SK-N-SH treated with all-trans-retinoic acid at 6 μM for 48 hours (cell line): ENCODE results near the gene NPR1.
"Not testable (repeated sequence)": the region's sequence is repeated elsewhere in the genome, so short reads cannot be mapped to it uniquely, and the experiment has no call there.

ENCODE experiments used
- ATAC-seq: fragments of 200-7000 bp; cut with Tn5 transposase; 3 replicates; pipeline ENCODE4 v1.9.1; 2020; ENCODE audit warnings: mild to moderate bottlenecking, moderate library complexity
- ARNTL ChIP-seq: fragments of 450-650 bp; formaldehyde crosslinking; IDR thresholded peaks from 2 replicates; pipeline ENCODE4 v1.5.0; 2020; ENCODE audit warnings: low read depth, mild to moderate bottlenecking, moderate library complexity, borderline replicate concordance
- BACH2 ChIP-seq: fragments of 250-450 bp; sonication (Bioruptor Pico); IDR thresholded peaks from 2 replicates; pipeline ENCODE4 v1.9.0; 2021; ENCODE audit warnings: mild to moderate bottlenecking, borderline replicate concordance
- CREB5 ChIP-seq: fragments of 250-450 bp; sonication (Bioruptor Pico); IDR thresholded peaks from 2 replicates; pipeline ENCODE4 v1.5.1; 2020; ENCODE audit warnings: low read depth, mild to moderate bottlenecking, moderate library complexity
- CSRNP3 ChIP-seq: fragments of 250-450 bp; sonication (Bioruptor Pico); IDR thresholded peaks from 2 replicates; pipeline ENCODE4 v1.5.1; 2021; ENCODE audit warnings: mild to moderate bottlenecking, moderate library complexity
- ESRRG ChIP-seq: fragments of 250-450 bp; sonication (Bioruptor Pico); IDR thresholded peaks from 2 replicates; pipeline ENCODE4 v1.6.1; 2021; ENCODE audit warnings: mild to moderate bottlenecking
- ISL1 ChIP-seq: fragments of 250-450 bp; sonication (Bioruptor Pico); IDR thresholded peaks from 2 replicates; pipeline ENCODE4 v2.1.2; 2022; ENCODE audit warnings: mild to moderate bottlenecking, moderate library complexity
- OSR1 ChIP-seq: fragments of 250-450 bp; sonication (Bioruptor Pico); IDR thresholded peaks from 2 replicates; pipeline ENCODE4 v1.8.0; 2022; ENCODE audit warnings: moderate library complexity, mild to moderate bottlenecking, inconsistent platforms
- PATZ1 ChIP-seq: fragments of 250-450 bp; sonication (Bioruptor Pico); IDR thresholded peaks from 2 replicates; pipeline ENCODE4 v1.8.0; 2020; ENCODE audit warnings: mild to moderate bottlenecking, moderate library complexity, borderline replicate concordance
- POU6F1 ChIP-seq: fragments of 250-450 bp; sonication (Bioruptor Pico); IDR thresholded peaks from 2 replicates; pipeline ENCODE4 v1.8.0; 2021; ENCODE audit warnings: low read depth, mild to moderate bottlenecking, moderate library complexity, borderline replicate concordance
- TCF4 ChIP-seq: fragments of 250-450 bp; sonication (Bioruptor Pico); IDR thresholded peaks from 2 replicates; pipeline ENCODE4 v1.8.0; 2021; ENCODE audit warnings: mild to moderate bottlenecking, moderate library complexity, borderline replicate concordance
- TOX ChIP-seq: fragments of 250-450 bp; sonication (Bioruptor Pico); IDR thresholded peaks from 2 replicates; pipeline ENCODE4 v1.8.0; 2021; ENCODE audit warnings: mild to moderate bottlenecking, moderate library complexity, borderline replicate concordance
- TSHZ2 ChIP-seq: fragments of 250-450 bp; sonication (Bioruptor Pico); IDR thresholded peaks from 2 replicates; pipeline ENCODE4 v1.5.0; 2020; ENCODE audit warnings: mild to moderate bottlenecking, moderate library complexity
- ZC3H10 ChIP-seq: fragments of 250-450 bp; sonication (Bioruptor Pico); IDR thresholded peaks from 2 replicates; pipeline ENCODE4 v1.5.1; 2021; ENCODE audit warnings: mild to moderate bottlenecking, moderate library complexity
- ZFP3 ChIP-seq: fragments of 250-450 bp; sonication (Bioruptor Pico); IDR thresholded peaks from 2 replicates; pipeline ENCODE4 v1.5.0; 2020; ENCODE audit warnings: mild to moderate bottlenecking, moderate library complexity
- ZFP30 ChIP-seq: fragments of 450-650 bp; formaldehyde crosslinking; IDR thresholded peaks from 2 replicates; pipeline ENCODE4 v1.5.0; 2022; ENCODE audit warnings: mild to moderate bottlenecking, moderate library complexity
- ZNF565 ChIP-seq: fragments of 450-650 bp; formaldehyde crosslinking; conservative IDR thresholded peaks from 2 replicates; pipeline ENCODE4 v1.5.0; 2020; ENCODE audit warnings: low read depth, mild to moderate bottlenecking, moderate library complexity
- ZNF70 ChIP-seq: fragments of 450-650 bp; formaldehyde crosslinking; IDR thresholded peaks from 2 replicates; pipeline ENCODE4 v1.5.0; 2020; ENCODE audit warnings: mild to moderate bottlenecking, moderate library complexity
- ZNF8 ChIP-seq: fragments of 450-650 bp; formaldehyde crosslinking; IDR thresholded peaks from 2 replicates; pipeline ENCODE4 v1.5.0; 2020; ENCODE audit warnings: mild to moderate bottlenecking, moderate library complexity

Gene NPR1

GRCh38 chr1:153662269-153662668, 16.2 kb upstream of the NPR1 start:
- no peak for TF ChIP-seq ESRRG (CRISPR knock-in tag)
- no peak for TF ChIP-seq CREB5 (CRISPR knock-in tag)
- TF ChIP-seq TOX, result no peak
- no peak for TF ChIP-seq BACH2 (CRISPR knock-in tag)
- no peak for TF ChIP-seq TCF4 (CRISPR knock-in tag)
- no peak for TF ChIP-seq ARNTL (CRISPR knock-in tag)
- no peak for TF ChIP-seq PATZ1 (CRISPR knock-in tag)
- no peak for TF ChIP-seq TSHZ2 (CRISPR knock-in tag)
- no peak for TF ChIP-seq ZFP30 (CRISPR knock-in tag)
- no peak for TF ChIP-seq ZNF8 (CRISPR knock-in tag)
- TF ChIP-seq ZNF70, result no peak
- TF ChIP-seq POU6F1 (CRISPR knock-in tag), result no peak
- TF ChIP-seq OSR1, result no peak
- TF ChIP-seq, all 23 proteins: peak for 0
- no peak for ATAC-seq

GRCh38 chr1:153663211-153663610, 15.3 kb upstream of the NPR1 start:
- no peak for TF ChIP-seq ZNF8 (CRISPR knock-in tag)
- TF ChIP-seq ZFP3 (CRISPR knock-in tag), result no peak
- no peak for TF ChIP-seq ESRRG (CRISPR knock-in tag)
- TF ChIP-seq TOX, result no peak
- no peak for TF ChIP-seq PATZ1 (CRISPR knock-in tag)
- no peak for ATAC-seq

- TF ChIP-seq ARNTL (CRISPR knock-in tag) (no peak), ZFP30 (CRISPR knock-in tag) (no peak), POU6F1 (CRISPR knock-in tag) (no peak), ISL1 (CRISPR knock-in tag) (no peak), ESRRG (CRISPR knock-in tag) (no peak), ZNF565 (CRISPR knock-in tag) (no peak), ZC3H10 (CRISPR knock-in tag) (no peak), CSRNP3 (CRISPR knock-in tag) (no peak), OSR1 (no peak), BACH2 (CRISPR knock-in tag) (no peak), CREB5 (CRISPR knock-in tag) (no peak), TOX (no peak), ZNF8 (CRISPR knock-in tag) (no peak), ZNF70 (no peak)
- no peak for ATAC-seq
Measured at GRCh38 chr1:153667439-153667838, 11.0 kb upstream of the NPR1 start.

GRCh38 chr1:153668672-153669071, 9.8 kb upstream of the NPR1 start:
- ATAC-seq, result not testable (repeated sequence)
